ENCODE measurements around the gene SMG6. TPM values are rescaled to one million over a fixed set of nuclear protein-coding genes. Genes with fewer than 3 reads are reported as not detected.

The SMG6 gene
- total and polyA plus RNA-seq, 2 donors (not counting 3 experiments of a cell fraction or from before 2014, with no cell fraction given) = 40.1 to 42.2 TPM

DNA sequence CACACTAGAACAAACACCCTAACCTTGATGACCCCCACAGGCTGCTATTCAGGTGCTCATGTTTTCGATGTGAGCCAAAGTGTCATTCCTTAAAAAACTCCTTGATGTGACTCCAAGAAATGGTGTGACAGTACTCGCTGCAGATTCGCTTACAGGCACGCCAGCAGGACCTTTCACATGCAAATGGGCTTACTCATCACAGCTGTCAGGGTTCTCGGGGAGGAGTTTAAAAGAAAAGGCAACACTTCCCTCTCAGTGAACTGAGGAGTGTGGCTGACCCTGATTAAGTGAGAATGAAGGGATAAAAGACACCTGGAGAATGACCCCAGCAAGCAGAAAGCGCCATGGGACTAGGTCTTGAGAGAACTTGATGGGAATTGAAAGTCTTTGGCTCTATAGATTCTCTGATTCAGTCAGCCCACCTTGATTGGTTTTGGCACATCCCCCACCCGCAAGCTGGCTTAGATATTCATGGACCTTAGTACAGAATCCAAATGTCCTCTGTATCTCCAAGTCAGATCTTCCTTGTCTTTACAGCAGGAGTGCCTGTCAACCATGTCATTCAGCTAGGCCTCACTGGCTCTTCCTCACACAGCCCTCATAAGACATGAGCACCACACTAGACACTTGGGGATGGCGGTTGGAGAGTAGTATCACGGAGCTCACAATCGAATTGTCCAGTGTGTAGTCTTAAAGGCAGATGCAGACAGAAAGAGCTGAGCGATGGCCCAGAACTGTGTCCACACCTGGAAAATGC lies 166.1 kb downstream of the SMG6 start:
- CTCF ChIA-PET = interaction anchor here (0.8 to 3.0 kb wide), 9 partner anchors 8 to 107 kb away, joined by 3 to 10 read pairs (median 4); no protein-coding TSS in a partner anchor
- no peak overlapping the region for H3K9ac ChIP-seq (replicated peaks; ENCODE audit: extremely low read depth, insufficient read depth, low read length)

More for the DNA sequence above, 166.1 kb downstream of the SMG6 start:
- Histone ChIP-seq H4K20me1 (replicated peaks; ENCODE audit: control insufficient read depth, extremely low read depth, insufficient read depth, low read length) (no peaks in the 10 kb centered on the region), H3K4me3 (replicated peaks in 1 of 3; ENCODE audit: insufficient read depth in 1 of 3, low read depth in 1 of 3, low read length in 3 of 3) (no peak overlapping the region), H3K27me3 (ENCODE audit: control insufficient read depth in 2 of 2, insufficient read depth in 2 of 2, low read length in 2 of 2) (no peaks in the 10 kb centered on the region), H3K9me3 (replicated peaks; ENCODE audit: control insufficient read depth, insufficient read depth, low read length) (no peaks in the 10 kb centered on the region), H3K4me1 (ENCODE audit: control insufficient read depth, extremely low read depth, insufficient read depth, low read length) (peaks cover 8% of the 10 kb centered on the region), H3K36me3 (ENCODE audit: control insufficient read depth in 2 of 2, extremely low read depth in 1 of 2, insufficient read depth in 2 of 2, low read length in 2 of 2) (no peaks in the 10 kb centered on the region), H3K9me1 (replicated peaks; ENCODE audit: control insufficient read depth, extremely low read depth, insufficient read depth, low read length) (no peaks in the 10 kb centered on the region), H3K4me2 (ENCODE audit: insufficient read depth, low read length) (no peak overlapping the region), H3K27ac (ENCODE audit: insufficient read depth, low read depth, low read length) (no peak overlapping the region), H2AFZ (ENCODE audit: low read depth, low read length) (no peak overlapping the region), H3K79me2 (ENCODE audit: control insufficient read depth, insufficient read depth, low read length) (no peaks in the 10 kb centered on the region)
- DNase-seq (ENCODE audit: low read depth, low spot score) = no peak
- no peak for FAIRE-seq
- TF ChIP-seq GATA2 (IDR thresholded peaks at IDR 0.05; ENCODE audit: insufficient read depth, insufficient read length, low read depth, low read length) (no peak), EZH2 (IDR thresholded peaks at IDR 0.05; ENCODE audit: borderline replicate concordance, low read depth, low read length, severe bottlenecking) (no peak), POLR2A (IDR thresholded peaks at IDR 0.05; ENCODE audit: low read depth, low read length) (no peak), FOS (IDR thresholded peaks at IDR 0.05; ENCODE audit: borderline replicate concordance, insufficient read depth, low read length) (no peak), JUN (IDR thresholded peaks at IDR 0.05; ENCODE audit: borderline replicate concordance, insufficient read depth, insufficient read length, low read depth) (no peak), MYC (IDR thresholded peaks at IDR 0.05; ENCODE audit: low read depth, low read length) (no peak), POLR2AphosphoS5 (IDR thresholded peaks at IDR 0.05; ENCODE audit: insufficient read depth, low read depth, low read length) (no peak)
- TF ChIP-seq, protein P1, sequence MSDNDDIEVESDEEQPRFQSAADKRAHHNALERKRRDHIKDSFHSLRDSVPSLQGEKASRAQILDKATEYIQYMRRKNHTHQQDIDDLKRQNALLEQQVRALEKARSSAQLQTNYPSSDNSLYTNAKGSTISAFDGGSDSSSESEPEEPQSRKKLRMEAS (IDR thresholded peaks at IDR 0.05; ENCODE audit: insufficient read depth, insufficient read length) = no peak
- TF ChIP-seq, protein P2, sequence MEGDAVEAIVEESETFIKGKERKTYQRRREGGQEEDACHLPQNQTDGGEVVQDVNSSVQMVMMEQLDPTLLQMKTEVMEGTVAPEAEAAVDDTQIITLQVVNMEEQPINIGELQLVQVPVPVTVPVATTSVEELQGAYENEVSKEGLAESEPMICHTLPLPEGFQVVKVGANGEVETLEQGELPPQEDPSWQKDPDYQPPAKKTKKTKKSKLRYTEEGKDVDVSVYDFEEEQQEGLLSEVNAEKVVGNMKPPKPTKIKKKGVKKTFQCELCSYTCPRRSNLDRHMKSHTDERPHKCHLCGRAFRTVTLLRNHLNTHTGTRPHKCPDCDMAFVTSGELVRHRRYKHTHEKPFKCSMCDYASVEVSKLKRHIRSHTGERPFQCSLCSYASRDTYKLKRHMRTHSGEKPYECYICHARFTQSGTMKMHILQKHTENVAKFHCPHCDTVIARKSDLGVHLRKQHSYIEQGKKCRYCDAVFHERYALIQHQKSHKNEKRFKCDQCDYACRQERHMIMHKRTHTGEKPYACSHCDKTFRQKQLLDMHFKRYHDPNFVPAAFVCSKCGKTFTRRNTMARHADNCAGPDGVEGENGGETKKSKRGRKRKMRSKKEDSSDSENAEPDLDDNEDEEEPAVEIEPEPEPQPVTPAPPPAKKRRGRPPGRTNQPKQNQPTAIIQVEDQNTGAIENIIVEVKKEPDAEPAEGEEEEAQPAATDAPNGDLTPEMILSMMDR (IDR thresholded peaks at IDR 0.05; ENCODE audit: extremely low read depth in 1 of 2, insufficient read depth in 1 of 2, low read depth in 1 of 2, low read length in 2 of 2) = no peak
- POLR2A ChIA-PET = no interaction called here
- BruUV-seq (replicated peaks) = no TSS peak
- dilution Hi-C loops (cut with MboI; ENCODE audit: extremely low pct_ligation_motif_present, low sequenced_read_pairs) (no loop called here), intact Hi-C loops (cut with micrococcal nuclease) (no loop called here)
